HEK293 (cell line): ENCODE data around the gene LDHAL6B.

Experiments used
- CTCF ChIA-PET: fragments of 350-600 bp; formaldehyde crosslinking; extraction: SDS; loops from one replicate; lab custom pipeline; 2021; ENCODE audit warnings: antibody characterized with exemption; lab: Yijun Ruan, JAX
- POLR2A ChIA-PET: fragments of 300-600 bp; formaldehyde crosslinking; extraction: SDS; loops from one replicate; lab custom pipeline; 2020; ENCODE audit warnings: antibody characterized with exemption, inconsistent platforms; lab: Yijun Ruan, JAX
- H3K27ac ChIP-seq: fragments of 200-500 bp; sonication (Bioruptor generic); 2 replicates; pipeline ENCODE4 v1.5.1; 2014; ENCODE audit warnings: low read depth, low read length, control low read depth, inconsistent platforms; ENCODE audit errors: extremely low read depth
- H3K36me3 ChIP-seq, 2 experiments: fragments of 200-500 bp in 1 of 2; sonication (Bioruptor generic) in 1 of 2; 1 replicate in 1 of 2; 2 replicates in 1 of 2; pipeline ENCODE4 v1.5.1; 2014 to 2017; ENCODE audit warnings: inconsistent platforms in 2 of 2, low read length in 2 of 2; ENCODE audit not compliant: control insufficient read depth in 2 of 2, insufficient read depth in 1 of 2
- H3K4me1 ChIP-seq: fragments of 200-500 bp; sonication (Bioruptor generic); 2 replicates; pipeline ENCODE4 v1.5.1; 2014; ENCODE audit warnings: mild to moderate bottlenecking, low read length, inconsistent platforms; ENCODE audit not compliant: control insufficient read depth, insufficient read depth
- H3K4me3 ChIP-seq: 2 replicates; pipeline ENCODE4 v1.5.1; 2011; ENCODE audit warnings: low read depth, mild to moderate bottlenecking, control low read depth, low read length, moderate library complexity
- H3K9me3 ChIP-seq: fragments of 200-500 bp; sonication (Bioruptor generic); 2 replicates; pipeline ENCODE4 v1.5.1; 2014; ENCODE audit warnings: low read depth, low read length, inconsistent platforms; ENCODE audit not compliant: control insufficient read depth, insufficient read depth
- FEZF1 ChIP-seq: fragments of 450-650 bp; formaldehyde crosslinking; IDR thresholded peaks from 2 replicates; pipeline ENCODE4 v1.5.1; 2016; ENCODE audit warnings: missing biosample characterization, missing genetic modification characterization
- HOXD13 ChIP-seq: sonication (generic); formaldehyde crosslinking; IDR thresholded peaks from 2 replicates; pipeline ENCODE4 v1.8.0; 2022; ENCODE audit warnings: missing genetic modification reagents, borderline replicate concordance
- SCRT2 ChIP-seq: fragments of 450-650 bp; formaldehyde crosslinking; IDR thresholded peaks from 2 replicates; pipeline ENCODE4 v1.5.1; 2016; ENCODE audit warnings: missing biosample characterization, missing genetic modification characterization
- SP3 ChIP-seq: fragments of 450-650 bp; formaldehyde crosslinking; IDR thresholded peaks from 2 replicates; pipeline ENCODE4 v1.5.1; 2016; ENCODE audit warnings: missing biosample characterization, missing genetic modification characterization
- ZEB2 ChIP-seq: fragments of 450-650 bp; formaldehyde crosslinking; IDR thresholded peaks from 2 replicates; pipeline ENCODE4 v1.5.1; 2016; ENCODE audit warnings: missing biosample characterization, missing genetic modification characterization
- ZNF114 ChIP-seq: fragments of 450-650 bp; formaldehyde crosslinking; IDR thresholded peaks from 2 replicates; pipeline ENCODE4 v1.5.0; 2017; ENCODE audit warnings: missing biosample characterization, missing genetic modification characterization
- ZNF146 ChIP-seq: fragments of 450-650 bp; formaldehyde crosslinking; IDR thresholded peaks from 2 replicates; pipeline ENCODE4 v1.5.1; 2016; ENCODE audit warnings: missing biosample characterization, missing genetic modification characterization
- ZNF155 ChIP-seq: fragments of 450-650 bp; formaldehyde crosslinking; IDR thresholded peaks from 2 replicates; pipeline ENCODE4 v1.5.1; 2016; ENCODE audit warnings: missing biosample characterization, missing genetic modification characterization
- ZNF19 ChIP-seq: fragments of 450-650 bp; formaldehyde crosslinking; IDR thresholded peaks from 2 replicates; pipeline ENCODE4; 2016; ENCODE audit warnings: missing biosample characterization, missing genetic modification characterization, low read depth
- ZNF221 ChIP-seq: fragments of 450-650 bp; formaldehyde crosslinking; IDR thresholded peaks from 2 replicates; pipeline ENCODE4 v1.5.1; 2017; ENCODE audit warnings: missing biosample characterization, missing genetic modification characterization, borderline replicate concordance
- ZNF292 ChIP-seq: fragments of 450-650 bp; formaldehyde crosslinking; IDR thresholded peaks from 2 replicates; pipeline ENCODE4 v1.5.1; 2016; ENCODE audit warnings: low read depth, missing biosample characterization, missing genetic modification characterization, borderline replicate concordance
- ZNF37A ChIP-seq: fragments of 450-650 bp; IDR thresholded peaks from 2 replicates; pipeline ENCODE4 v1.5.1; 2018; ENCODE audit warnings: missing biosample characterization, missing genetic modification characterization
- ZNF785 ChIP-seq: fragments of 450-650 bp; formaldehyde crosslinking; IDR thresholded peaks from 2 replicates; pipeline ENCODE4 v1.5.1; 2016; ENCODE audit warnings: missing biosample characterization, missing genetic modification characterization
- ZNF830 ChIP-seq: fragments of 450-650 bp; IDR thresholded peaks from 2 replicates; pipeline ENCODE4 v1.5.0; 2018; ENCODE audit warnings: missing biosample characterization, missing genetic modification characterization, low read depth, mild to moderate bottlenecking, moderate library complexity
- TF ChIP-seq, protein P1 (sequence below): fragments of 450-650 bp; formaldehyde crosslinking; IDR thresholded peaks from 2 replicates; pipeline ENCODE4; 2016; ENCODE audit warnings: missing biosample characterization, missing genetic modification characterization
- TF ChIP-seq, protein P2 (sequence below): fragments of 450-650 bp; formaldehyde crosslinking; IDR thresholded peaks from 2 replicates; pipeline ENCODE4 v1.5.1; 2017; ENCODE audit warnings: missing biosample characterization, missing genetic modification characterization
- TF ChIP-seq, protein P3 (sequence below): fragments of 450-650 bp; formaldehyde crosslinking; IDR thresholded peaks from 2 replicates; pipeline ENCODE4 v1.5.1; 2016; ENCODE audit warnings: missing biosample characterization, missing genetic modification characterization

Gene LDHAL6B

DNA sequence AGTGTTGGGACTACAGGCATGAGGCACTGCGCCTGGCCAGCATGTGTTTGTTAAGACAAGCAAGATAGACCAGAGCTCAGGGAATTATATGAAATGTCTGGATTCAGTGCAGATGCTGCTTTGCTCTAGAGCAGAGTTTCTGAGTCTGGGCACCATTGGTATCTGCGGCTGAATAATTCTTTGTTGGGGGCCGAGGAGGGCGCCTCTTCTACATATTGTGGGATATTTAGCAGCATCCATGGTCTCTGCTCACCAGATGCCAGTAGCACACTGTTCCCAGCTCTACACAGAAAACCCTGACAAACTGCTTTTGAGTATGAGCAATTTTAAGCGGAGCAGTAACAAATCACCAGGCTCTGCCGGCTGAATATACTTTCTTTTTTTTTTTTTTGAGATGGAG is 3.6 kb upstream of the LDHAL6B start (continued):
- TF ChIP-seq ZNF830 (tag by site-specific recombination) (no peak), ZEB2 (no peak), SP3 (tag by site-specific recombination) (no peak)

DNA sequence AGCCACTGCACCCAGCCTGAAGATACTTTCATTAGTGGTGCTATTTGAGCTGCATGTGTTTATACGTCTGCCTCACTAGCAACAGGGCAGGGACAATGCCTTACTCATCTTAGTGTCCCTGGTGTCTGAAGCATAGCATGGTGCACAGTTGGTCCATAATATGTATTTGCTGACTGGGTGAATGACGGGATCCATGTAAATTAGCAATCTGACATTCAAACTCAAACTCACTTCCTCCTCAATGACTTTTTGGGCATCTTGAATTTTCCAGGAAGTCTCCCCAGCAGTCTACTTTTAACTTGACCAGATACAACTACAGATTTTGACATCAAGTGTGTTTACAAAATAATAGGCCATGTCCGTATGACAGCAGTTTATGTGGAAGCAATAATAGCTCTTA is 3.0 kb upstream of the LDHAL6B start:
- no peaks in the 10 kb centered on the region for H3K9me3 ChIP-seq
- TF ChIP-seq ZNF785 (tag by site-specific recombination) (no peak), ZNF114 (tag by site-specific recombination) (no peak), ZNF292 (tag by site-specific recombination) (no peak)
- TF ChIP-seq, protein P1, sequence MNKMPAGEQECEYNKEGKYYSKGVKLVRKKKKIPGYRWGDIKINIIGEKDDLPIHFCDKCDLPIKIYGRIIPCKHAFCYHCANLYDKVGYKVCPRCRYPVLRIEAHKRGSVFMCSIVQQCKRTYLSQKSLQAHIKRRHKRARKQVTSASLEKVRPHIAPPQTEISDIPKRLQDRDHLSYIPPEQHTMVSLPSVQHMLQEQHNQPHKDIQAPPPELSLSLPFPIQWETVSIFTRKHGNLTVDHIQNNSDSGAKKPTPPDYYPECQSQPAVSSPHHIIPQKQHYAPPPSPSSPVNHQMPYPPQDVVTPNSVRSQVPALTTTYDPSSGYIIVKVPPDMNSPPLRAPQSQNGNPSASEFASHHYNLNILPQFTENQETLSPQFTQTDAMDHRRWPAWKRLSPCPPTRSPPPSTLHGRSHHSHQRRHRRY (tag by site-specific recombination): no peak
- POLR2A ChIA-PET: no interaction called here
- CTCF ChIA-PET: interaction anchor here (1.2 kb wide), 1 partner anchor 43 kb away, joined by 3 read pairs; no protein-coding TSS in a partner anchor
- H3K27ac ChIP-seq: no peak overlapping the region
- H3K36me3 ChIP-seq: peaks cover under 1 to 31% of the 10 kb centered on the region in 2 experiments; a peak in 2 of 3 replicates
- peaks cover 7% of the 10 kb centered on the region for H3K4me1 ChIP-seq
- H3K4me3 ChIP-seq: no peak overlapping the region

DNA sequence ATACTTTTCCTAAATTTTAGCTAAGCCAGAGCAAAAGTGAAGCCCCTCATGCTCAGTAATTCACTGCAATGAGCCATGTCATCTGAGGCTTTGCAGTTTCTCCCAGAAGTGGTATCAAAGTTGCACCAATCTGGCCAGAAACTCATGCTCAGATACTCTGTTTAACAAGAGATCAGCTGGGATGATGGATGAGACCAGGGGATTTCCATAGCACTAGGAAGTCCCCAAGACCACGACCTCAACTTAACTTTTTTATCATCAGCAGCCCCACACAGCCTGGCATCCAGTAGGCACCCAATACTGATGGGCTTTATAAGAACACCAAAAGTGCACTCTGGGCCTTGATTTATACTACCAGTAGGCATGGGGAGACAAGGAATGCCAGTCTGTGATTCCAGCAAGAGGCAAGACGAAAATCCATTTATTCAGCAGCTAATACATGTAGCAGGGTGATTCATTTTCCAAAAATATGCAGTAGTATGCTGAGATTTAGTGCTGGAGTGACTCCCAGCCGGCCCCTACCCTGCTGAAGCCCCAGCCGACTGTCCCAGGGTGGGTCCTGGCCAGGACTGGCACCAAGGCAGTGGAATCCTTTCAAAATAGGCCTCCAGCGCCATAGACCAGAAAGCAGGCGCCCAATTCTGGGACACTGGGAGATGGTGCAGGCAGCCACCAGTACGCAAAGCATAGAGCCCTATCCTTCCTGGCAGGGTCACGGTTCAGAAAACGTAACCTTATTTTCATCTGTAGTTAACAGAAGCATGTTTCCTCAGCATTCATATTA is 612 bp upstream of the LDHAL6B start:
- Histone ChIP-seq H3K4me1 (no peaks in the 10 kb centered on the region), H3K27ac (no peak overlapping the region), H3K9me3 (no peaks in the 10 kb centered on the region), H3K4me3 (no peak overlapping the region), H3K36me3 (peaks cover 0 to 37% of the 10 kb centered on the region in 2 experiments; a peak in 2 of 3 replicates)
- no peak for TF ChIP-seq ZNF146 (tag by site-specific recombination)
- TF ChIP-seq ZNF37A (tag by site-specific recombination): no peak
- TF ChIP-seq, protein P2, sequence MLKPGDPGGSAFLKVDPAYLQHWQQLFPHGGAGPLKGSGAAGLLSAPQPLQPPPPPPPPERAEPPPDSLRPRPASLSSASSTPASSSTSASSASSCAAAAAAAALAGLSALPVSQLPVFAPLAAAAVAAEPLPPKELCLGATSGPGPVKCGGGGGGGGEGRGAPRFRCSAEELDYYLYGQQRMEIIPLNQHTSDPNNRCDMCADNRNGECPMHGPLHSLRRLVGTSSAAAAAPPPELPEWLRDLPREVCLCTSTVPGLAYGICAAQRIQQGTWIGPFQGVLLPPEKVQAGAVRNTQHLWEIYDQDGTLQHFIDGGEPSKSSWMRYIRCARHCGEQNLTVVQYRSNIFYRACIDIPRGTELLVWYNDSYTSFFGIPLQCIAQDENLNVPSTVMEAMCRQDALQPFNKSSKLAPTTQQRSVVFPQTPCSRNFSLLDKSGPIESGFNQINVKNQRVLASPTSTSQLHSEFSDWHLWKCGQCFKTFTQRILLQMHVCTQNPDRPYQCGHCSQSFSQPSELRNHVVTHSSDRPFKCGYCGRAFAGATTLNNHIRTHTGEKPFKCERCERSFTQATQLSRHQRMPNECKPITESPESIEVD (tag by site-specific recombination): no peak
- TF ChIP-seq ZNF155 (tag by site-specific recombination): no peak
- TF ChIP-seq SCRT2: no peak
- TF ChIP-seq, protein P3, sequence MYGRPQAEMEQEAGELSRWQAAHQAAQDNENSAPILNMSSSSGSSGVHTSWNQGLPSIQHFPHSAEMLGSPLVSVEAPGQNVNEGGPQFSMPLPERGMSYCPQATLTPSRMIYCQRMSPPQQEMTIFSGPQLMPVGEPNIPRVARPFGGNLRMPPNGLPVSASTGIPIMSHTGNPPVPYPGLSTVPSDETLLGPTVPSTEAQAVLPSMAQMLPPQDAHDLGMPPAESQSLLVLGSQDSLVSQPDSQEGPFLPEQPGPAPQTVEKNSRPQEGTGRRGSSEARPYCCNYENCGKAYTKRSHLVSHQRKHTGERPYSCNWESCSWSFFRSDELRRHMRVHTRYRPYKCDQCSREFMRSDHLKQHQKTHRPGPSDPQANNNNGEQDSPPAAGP (tag by site-specific recombination): no peak
- TF ChIP-seq FEZF1 (tag by site-specific recombination): no peak
- no peak for TF ChIP-seq ZNF221 (tag by site-specific recombination)
- no peak for TF ChIP-seq ZNF19
- no peak for TF ChIP-seq HOXD13
- ChIA-PET POLR2A (no interaction called here), CTCF (no interaction called here)
